ENCODE measurements around the gene KHNYN.
"Not testable (repeated sequence)": the region's sequence is repeated elsewhere in the genome, so short reads cannot be mapped to it uniquely, and the experiment has no call there.

The KHNYN gene

DNA sequence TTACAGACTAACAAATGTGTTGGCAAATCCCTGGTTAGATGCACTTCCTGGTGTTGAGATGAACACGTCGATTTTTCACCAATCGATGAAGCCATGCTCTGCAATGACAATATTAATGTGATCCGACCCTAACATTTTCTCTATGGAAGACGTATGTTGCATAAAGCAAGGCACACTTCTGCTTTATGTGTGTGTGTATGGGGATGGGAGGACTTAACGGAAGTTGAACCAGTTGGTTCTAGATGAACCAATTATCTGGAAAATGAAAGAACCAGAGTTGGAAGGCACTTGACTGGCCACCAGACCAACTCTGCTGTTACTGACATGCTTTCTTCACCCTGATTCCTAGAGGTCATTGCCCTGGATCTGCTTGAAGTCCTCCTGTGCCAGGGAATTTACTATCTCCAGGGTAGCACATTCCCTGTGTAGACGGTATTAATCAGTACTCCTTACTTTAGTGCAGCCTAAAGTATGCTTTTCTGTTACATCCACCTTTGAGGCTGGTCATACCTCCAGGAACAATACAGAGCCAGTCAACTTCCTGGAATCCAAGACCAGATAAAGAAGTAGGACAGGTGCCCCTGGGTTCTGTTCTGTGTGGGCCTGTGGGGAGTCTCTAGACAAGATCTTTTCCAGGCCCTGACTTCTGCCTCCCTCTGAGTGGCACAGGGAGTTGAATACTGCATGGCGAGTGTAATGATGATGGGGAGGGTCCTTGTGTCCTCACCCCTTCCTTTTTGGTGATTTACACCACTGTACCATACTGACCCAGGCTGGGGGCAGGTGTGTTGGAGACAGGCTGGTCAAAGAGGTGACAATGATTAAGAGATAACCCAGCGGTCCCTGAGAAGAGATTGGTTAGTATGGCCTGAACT, 8.7 kb downstream of the KHNYN start:
- no peak for DNase-seq (ENCODE audit: low read depth)

DNA sequence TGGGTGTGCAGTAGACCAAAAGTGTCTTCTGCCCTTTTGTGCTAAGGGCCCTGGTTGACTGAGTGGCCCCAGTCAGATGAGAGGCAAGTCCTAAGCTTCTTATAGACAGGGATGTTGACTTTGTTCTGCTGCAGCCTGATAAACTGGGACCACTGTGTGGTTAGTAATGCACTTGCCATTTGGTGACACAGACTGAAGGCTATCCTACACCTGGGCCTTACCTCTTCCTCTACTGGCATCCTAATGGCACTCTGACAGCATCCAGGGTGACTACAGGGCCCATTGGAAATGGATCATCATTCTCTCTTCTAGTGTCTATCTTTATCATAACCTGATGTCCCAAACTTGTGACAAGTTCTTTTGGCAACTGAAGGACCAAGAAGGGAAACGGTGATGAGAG, 9.5 kb downstream of the KHNYN start:
- DNase-seq (ENCODE audit: low read depth) = no peak

DNA sequence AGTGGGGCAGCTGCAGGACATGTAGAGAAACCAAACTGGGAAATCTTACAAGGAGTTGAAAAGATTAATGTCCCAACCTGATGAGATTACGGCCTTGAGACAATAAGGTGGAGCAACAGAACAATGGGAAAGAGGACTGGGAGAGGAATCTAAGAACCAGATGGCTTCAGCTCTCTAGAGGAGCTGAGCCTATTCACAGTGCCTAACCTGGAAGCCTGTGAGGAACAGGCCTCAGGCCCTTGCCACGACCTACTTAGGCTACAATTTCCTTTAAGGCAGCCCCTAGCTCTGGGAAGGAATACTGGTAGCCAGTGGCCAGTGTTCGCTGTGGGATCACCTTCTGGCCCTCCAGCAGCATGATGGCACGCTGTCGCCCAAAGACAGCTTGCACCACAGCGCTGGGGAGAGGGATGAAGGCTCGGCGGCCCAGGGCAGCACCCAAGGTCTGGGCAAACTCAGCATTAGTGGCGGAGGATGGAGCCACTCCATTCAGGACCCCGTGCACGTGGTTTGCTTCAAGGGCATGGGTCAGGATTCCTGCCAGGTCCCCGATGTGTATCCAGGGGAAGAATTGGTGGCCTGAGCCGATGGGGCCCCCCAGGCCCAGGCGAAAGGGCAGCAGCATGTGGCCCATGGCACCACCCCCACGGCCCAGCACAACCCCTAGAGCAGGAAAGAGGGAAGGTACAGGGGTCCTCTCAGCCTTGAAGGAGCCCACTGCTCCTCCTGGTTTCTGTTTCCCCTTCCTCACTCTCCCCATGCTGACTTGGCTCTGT, 10.3 kb downstream of the KHNYN start:
- DNase-seq (ENCODE audit: low read depth) = no peak

DNA sequence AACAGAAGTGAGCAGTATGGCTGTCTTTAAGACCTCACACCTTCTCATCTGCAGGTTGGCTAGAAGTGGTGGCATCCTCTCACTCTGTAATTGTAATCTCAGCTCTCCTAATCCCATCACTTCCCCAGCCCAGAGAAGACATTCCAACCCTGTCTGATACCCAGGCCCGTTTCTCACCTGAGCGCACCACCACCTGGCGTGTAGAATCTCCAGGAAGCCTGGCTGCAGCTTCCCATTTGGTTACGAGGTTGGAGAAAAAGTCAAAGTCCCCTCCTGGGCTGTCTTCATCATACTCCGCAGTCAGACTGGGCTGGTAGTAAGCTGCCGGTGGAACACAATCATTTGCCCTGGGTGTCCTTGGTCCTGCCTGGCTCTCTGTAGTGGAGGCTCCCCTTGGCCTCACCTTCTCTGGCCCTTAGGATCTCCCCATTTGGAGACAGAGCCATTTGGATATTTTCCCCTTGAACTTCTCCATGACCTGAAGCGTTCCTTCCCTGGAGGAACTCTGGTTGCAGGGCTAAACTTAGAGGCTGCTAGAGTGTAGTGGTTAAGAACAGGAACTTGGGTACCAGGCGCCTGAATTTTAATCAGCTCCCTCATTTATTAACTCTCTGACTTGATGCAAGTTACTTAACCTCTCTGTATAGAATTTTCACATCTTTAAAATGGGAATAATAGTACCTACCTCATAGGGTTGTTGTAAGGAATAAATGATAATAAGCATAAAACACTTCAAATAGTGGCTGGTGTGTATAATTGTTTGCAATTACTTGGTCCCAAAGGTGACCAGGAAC, 11.0 kb downstream of the KHNYN start:
- DNase-seq (ENCODE audit: low read depth) = no peak

DNA sequence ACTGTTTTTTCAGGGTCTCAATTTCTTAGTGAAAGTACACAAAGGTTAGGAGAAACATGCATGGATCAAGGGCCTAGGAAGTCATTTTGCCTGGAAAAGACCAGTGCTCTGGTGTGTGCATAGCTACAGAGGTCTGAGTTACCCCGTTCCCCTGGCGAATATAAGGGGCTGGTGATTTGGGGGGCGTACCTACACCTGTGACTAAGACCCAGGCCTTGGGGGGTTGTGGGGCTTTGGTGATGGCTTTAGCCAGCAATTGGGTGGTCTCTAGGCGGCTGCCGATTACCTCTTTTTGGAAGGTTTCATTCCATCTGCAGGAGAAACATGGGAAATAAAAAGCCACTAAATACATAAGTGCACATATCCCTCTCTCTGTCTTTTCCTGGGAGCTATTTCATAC, 11.7 kb downstream of the KHNYN start:
- DNase-seq (ENCODE audit: low read depth) = no peak

DNA sequence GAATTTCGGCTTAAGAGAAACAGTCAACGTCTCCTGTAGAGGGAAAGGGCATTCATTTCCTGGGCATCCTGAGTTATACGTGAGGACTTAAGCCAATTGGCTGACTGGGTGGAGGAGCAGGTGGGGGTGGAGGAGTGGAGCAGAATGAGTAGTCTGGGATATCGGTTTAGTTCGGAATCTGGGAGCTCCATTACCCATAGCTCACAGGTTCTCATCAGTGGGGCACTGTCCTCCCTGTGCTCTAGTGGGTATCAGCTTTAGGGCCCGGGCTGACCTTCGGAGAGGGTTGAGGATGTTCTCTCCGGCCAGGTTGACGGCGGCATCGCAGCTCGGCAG, 12.1 kb downstream of the KHNYN start:
- peak; percentile 59 for DNase-seq (ENCODE audit: low read depth)

DNA sequence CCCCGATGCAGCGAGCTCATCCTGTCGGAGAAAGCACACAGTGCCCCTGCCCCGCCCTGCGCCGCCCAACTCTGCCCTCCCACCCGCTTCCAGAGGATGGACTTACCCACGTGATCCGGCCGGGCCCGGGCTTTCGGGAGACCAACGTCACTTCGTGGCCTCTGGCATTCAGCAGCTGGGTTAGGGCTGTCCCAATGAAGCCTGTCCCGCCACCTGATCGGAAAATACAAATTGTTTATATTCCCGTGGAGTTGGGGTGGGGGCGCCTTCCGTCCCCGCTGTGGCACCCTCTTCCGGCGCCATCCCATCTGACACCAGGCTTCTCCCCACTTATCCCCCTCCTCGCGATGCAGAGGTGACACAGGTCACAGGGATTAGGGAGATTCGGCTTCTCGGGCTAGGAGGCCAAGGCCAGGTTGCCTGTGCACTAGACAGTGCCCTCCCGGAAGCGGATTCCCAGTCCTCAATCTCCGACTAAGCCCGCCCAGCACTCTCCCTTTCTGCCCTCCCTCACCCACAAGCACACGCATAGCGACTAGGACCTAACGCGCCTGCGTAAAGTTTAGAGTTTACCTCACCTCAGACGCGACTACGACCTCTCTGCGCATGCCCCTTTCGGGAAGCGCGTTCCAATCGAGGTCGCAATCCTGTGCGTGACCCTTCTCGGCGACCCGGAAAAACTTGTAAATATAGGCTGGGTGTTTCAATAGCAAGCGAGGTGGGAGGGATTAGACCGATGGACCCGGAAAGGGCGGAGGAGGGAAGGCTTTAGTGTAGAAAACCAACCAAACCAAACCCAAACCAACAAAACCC, 12.7 kb downstream of the KHNYN start, which contains the start of gene SDR39U1:
Gene SDR39U1 (minus strand): TSS at position 537 of the 813 bp plus-strand sequence. CDS start 7 bp downstream, at position 530.
- peak; percentile 99 for DNase-seq (ENCODE audit: low read depth)

DNA sequence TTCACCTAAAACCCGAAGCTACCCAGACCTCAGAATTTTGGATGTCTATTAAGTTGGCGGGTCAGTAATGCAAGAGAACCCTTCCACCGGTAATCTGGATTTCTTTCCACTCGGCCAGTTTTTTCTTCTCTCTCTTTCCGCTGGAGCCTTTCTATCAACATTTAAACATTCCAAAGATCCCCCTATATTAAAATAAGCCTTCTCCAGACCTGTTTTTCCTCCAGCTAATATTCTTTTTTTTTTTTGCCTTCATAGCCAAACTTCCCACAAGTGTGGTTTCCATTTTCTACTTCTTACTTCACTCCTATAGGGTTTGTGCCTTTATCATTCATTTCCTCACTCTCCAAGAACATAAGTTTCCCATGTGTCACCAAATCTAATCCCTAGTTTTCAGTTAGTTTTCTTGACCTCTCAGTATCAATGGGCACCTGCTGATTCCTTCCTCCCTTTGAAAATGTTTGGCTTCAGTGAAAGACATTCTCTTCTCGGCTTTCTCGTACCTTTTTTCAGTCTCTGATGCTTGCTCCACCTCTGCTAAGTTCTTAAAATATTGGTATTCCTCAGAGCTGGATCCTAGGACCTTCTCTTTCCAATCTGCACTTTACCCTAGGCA, 13.4 kb downstream of the KHNYN start:
- DNase-seq (ENCODE audit: low read depth) = no peak

DNA sequence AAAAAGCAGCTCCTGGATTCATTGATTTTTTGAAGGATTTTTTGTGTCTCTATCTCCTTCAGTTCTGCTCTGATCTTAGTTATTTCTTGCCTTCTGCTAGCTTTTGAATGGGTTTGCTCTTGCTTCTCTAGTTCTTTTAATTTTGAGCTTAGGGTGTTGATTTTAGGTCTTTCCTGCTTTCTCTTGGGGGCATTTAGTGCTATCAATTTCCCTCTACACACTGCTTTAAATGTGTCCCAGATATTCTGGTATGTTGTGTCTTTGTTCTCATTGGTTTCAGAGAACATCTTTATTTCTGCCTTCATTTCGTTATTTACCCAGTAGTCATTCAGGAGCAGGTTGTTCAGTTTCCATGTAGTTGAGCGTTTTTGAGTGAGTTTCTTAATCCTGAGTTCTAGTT, 21.1 kb downstream of the KHNYN start:
- DNase-seq (ENCODE audit: low read depth) = not testable (repeated sequence)

DNA sequence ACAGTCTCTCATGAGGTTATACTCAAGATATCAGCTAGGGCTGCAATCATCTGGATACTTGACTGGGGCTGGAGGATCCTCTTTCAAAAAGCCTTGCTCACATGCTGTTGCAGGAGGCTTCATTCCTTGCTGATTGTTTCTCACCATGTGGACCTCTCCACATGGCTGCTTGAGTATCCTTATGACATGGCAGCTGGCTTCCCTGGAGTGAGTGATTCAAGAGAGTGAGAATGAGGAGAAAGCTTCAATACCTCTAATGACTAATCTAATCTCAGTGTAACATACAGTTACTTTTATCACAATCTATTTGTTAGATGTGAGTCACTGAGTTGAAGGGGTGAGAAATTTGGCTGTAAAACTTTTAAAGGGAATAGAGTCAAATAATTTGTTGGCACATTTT, 27.2 kb downstream of the KHNYN start:
- peak; percentile 10 for DNase-seq (ENCODE audit: low read depth)

DNA sequence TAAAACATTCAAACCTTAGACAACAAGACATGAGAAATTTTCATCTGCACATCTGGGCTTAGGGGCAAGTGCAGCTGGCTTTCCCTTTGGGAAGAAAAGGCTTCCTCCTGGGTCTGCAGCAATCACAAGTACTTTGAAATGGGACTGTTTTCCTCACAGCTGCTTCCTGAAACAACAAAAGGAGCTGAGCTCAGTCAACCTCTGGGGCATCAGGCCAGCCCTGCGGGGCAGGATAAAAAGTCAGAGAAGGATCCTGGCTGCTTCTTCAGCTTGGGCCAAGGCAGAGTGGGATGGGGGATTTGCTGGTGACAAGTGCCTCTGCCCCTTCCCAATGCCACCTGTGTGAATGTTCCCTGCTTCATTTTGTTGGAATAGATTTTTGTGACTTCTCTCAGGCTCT, 29.0 kb downstream of the KHNYN start:
- no peak for DNase-seq (ENCODE audit: low read depth)

DNA sequence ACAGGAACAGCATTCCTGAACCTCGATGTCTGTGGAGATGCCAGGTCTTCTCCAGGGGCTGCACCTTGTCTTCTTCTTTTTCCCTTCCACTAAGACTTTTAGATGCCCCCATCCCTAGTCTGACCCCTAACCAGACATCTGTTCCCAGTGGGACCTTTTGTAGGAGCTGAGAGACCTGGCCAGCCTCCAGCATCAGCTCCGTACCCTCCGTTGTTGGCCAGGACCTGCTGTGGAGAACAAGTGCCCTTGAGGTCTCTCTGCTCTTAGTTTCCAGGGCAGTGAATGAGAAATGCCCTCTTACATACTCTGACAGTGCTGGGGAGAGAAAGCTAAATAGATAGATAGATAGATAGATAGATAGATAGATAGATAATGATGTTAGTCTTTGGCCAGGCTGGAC, 29.6 kb downstream of the KHNYN start:
- DNase-seq (ENCODE audit: low read depth) = no peak

DNA sequence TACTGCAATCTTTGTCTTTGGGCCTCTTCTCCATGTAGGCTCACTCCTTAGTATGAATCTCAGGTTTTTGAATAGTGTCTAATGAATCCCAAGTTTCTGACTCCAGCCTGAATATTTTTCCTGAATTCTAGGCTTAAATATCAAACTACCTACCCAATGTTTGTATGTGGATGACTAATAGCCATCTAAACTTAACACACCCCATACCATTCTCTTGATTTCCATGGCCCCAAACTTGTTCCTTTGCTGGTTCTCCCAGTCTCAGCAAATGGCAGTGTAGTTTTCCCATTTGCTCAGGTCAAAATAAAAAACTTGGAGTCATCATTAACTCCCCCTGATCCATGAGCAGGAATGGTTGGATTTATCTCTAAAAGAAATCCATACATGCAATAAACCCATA, 31.6 kb downstream of the KHNYN start:
- DNase-seq (ENCODE audit: low read depth) = no peak

DNA sequence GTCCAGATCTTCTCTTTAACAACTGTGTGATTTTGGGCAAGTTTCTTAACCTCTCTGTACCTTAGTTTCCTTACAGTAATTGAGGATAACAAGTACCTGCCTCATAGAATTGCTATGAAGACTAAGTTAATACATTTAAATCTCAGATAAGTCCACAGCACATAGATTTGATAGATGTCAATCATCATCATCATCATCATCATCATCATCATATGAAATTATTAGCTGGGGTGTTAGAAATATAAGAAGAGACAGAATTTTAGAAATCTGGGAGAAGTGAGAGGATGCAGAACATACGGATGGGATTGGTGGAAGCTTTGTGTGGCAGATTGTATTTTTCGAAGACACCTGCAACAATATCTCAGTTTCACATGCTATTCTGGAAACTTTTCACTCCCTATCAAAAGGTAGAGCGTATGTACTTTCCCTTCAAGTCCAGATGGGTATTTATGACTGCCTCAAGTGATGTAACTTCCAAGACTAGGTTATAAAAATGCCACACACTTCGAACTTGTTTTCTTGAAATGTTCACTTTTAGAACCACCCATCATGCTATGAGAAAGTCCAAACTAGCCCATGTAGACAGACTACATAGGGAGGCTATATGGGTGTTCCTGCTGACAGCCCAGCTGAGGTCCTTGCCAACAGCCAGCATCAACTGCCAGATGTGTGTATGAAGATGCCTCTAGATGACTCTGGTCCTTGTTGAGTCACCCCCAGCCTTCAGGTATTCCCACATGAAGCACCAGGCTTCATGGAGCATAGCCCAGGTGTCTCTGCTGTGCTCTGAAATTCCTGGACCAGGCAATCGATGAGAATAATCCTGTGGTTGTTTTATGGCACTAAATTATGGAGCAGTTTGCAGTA, 33.5 kb downstream of the KHNYN start:
- DNase-seq (ENCODE audit: low read depth) = no peak

DNA sequence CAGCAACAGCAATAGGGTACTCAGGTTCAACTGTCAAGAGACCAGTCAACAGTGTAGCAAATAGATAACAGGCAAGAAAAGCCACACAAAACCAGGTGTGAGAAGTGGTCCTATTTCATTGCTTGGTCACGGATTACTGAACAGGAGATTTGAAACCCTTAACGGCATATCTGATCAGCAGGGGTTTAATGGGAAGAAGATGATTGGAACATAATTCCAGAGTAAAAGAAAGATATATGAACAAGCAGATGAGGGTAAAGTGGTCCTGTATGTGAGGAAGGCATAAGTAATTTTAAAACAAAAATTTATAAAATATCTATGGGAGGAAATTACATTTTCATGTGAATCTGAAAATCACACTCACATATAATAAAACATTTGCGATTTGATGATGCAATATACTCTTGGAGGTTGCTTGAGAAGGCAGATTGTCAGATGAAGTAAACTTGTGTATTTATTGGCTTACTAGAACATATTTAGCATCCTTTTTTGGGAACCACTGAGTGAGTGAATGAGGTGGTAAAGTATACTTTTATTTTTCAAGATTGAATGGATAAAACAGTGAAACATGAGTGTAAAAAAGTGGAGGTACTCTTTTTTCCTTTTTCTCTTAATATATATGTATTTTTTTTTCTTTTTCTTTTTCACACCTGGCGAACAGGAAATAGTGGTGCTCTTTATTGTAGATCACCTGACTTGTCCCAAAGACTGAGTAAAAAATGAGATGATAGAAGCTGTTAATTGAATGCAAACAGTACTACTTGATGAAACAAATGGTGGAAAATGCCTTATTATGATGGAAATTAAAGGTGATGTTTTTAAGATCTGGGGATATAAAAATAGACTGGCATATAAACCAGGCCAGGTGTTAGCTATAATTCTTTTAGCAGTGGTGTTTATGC, 34.4 kb downstream of the KHNYN start:
- DNase-seq (ENCODE audit: low read depth) = no peak

DNA sequence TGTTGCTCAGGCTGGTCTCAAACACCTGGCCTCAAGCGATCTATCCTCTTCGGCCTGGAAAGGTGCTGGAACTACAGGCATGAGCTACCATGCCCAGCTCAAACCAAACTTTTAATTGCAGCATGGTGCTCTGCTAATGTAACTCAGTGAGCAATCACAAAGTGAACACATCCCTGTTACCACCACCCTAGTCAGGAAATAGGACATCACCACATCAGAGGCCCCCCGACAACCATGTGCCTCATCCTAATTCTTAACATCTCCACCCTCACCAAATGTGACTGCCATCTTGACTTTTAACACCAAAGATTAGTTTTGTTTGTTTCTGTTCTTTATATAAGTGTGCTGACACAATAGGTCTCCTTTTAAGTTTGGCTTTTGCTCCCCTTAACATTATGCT, 35.6 kb downstream of the KHNYN start:
- DNase-seq (ENCODE audit: low read depth) = no peak

DNA sequence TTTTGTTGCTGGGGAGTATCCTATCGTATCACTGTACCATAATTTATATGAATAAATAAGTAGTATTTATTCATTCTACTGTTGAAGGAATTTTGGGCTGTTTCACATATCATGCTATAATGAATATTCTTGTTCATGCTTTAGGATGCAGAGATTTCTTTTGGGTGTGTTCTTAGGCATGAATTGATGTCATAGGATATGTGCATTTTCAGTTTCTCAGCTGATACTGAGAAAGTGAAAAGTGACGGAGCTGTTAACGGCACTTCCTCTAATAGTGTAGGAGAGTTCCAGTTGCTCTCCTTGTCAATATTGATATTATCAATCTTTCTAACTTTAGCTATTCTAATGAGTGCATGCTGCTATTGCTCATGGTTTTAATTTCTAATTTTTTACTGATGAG, 36.1 kb downstream of the KHNYN start:
- DNase-seq (ENCODE audit: low read depth) = no peak

DNA sequence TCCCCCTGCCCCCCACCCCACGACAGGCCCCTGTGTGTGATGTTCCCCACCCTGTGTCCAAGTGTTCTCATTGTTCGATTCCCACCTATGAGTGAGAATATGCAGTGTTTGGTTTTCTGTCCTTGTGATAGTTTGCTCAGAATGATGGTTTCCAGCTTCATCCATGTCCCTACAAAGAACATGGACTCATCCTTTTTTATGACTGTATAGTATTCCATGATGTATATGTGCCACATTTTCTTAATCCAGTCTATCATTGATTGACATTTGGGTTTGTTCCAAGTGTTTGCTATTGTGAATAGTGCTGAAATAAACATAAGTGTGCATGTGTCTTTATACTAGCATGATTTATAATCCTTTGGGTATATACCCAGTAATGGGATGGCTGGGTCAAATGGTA, 40.7 kb downstream of the KHNYN start:
- DNase-seq (ENCODE audit: low read depth) = not testable (repeated sequence)

DNA sequence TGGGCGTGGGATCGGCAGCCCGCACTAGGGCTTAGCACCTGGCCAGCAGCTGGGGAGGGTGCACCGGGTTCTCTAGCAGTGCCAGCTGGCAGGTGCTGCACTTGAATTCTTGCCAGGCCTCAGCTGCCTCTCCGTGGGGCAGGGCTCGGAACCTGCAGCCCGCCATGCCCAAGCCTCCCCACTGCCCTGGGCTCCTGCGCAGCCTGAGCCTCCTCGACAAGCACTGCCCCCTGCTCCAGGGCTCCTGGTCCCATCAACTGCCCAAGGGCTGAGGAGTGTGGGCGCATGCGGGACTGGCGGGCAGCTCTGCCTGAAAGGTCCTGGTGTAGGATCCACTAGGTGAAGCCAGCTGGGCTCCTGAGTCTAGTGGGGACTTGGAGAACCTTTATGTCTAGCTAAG, 43.5 kb downstream of the KHNYN start:
- DNase-seq (ENCODE audit: low read depth) = no peak
